ENCODE data around the gene MED13L. TPM values are rescaled to one million over a fixed set of nuclear protein-coding genes. Genes with fewer than 3 reads are reported as not detected.

The MED13L gene
- total and polyA plus RNA-seq, 3 donors from 2014 or later: 56.4 to 173 (median 133) TPM

DNA sequence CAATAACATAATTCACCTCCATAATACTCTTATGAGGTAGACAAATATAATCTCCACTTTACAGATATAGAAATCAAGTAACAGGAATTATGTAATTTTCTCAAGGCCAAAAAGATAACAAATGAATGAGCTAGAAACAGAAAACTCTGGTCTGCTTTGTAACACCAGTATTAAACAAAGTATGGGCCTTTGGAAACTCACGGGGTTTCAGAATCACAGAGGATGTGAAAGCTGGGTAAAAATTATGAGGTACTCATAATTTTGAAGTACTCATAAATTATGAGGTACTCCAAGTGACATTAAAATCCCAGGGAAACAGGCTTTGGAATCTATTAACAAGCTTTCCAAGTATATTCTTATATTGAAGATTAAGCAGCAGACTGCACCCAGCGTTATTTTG is 140.2 kb downstream of the MED13L start:
- Histone ChIP-seq H3K4me3 (no peak overlapping the region), H3K27ac (no peak overlapping the region), H3K4me1 (peaks cover 40% of the 10 kb centered on the region), H3K36me3 (ENCODE audit: low read depth, missing control alignments) (no peaks in the 10 kb centered on the region), H3K9me3 (no peaks in the 10 kb centered on the region), H3K27me3 (no peaks in the 10 kb centered on the region)
- intact Hi-C loops (cut with DNase I; ENCODE audit: low total_unique reads): no loop called here
- TF ChIP-seq, protein P1, sequence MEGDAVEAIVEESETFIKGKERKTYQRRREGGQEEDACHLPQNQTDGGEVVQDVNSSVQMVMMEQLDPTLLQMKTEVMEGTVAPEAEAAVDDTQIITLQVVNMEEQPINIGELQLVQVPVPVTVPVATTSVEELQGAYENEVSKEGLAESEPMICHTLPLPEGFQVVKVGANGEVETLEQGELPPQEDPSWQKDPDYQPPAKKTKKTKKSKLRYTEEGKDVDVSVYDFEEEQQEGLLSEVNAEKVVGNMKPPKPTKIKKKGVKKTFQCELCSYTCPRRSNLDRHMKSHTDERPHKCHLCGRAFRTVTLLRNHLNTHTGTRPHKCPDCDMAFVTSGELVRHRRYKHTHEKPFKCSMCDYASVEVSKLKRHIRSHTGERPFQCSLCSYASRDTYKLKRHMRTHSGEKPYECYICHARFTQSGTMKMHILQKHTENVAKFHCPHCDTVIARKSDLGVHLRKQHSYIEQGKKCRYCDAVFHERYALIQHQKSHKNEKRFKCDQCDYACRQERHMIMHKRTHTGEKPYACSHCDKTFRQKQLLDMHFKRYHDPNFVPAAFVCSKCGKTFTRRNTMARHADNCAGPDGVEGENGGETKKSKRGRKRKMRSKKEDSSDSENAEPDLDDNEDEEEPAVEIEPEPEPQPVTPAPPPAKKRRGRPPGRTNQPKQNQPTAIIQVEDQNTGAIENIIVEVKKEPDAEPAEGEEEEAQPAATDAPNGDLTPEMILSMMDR (IDR thresholded peaks at IDR 0.05): no peak
- TF ChIP-seq POLR2A (IDR thresholded peaks at IDR 0.05): no peak
- 33% methylated on average over 2 of the region's 2 CpGs for WGBS, 2 donors
- no peak for DNase-seq

DNA sequence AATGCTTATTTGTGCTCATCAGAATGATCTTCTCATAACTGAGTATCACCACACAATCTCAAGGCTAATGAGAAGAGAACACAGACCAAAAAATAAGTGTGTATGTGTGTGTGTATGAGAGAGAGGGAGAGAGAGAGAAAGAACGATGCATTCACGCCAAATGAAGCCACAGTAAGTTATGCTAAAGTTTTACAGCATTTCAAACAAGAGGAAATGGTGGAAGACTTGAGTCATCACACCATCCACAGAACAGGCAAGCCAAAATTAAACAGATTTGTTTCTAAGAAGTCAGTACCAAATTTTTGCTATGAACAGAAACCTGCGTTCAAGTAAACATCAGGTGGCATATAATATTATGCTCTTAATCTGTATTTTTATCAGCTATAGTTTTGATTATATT is 141.2 kb downstream of the MED13L start:
- 80 to 82% methylated on average over 3 of the region's 3 CpGs for WGBS, 2 donors
- intact Hi-C loops (cut with DNase I; ENCODE audit: low total_unique reads): no loop called here
- Histone ChIP-seq H3K9me3 (no peaks in the 10 kb centered on the region), H3K27me3 (no peaks in the 10 kb centered on the region), H3K36me3 (ENCODE audit: low read depth, missing control alignments) (no peaks in the 10 kb centered on the region), H3K27ac (no peak overlapping the region), H3K4me3 (no peak overlapping the region), H3K4me1 (peaks cover 40% of the 10 kb centered on the region)
- TF ChIP-seq POLR2A (IDR thresholded peaks at IDR 0.05): no peak
- TF ChIP-seq, protein P1 (IDR thresholded peaks at IDR 0.05): no peak
- DNase-seq: no peak

DNA sequence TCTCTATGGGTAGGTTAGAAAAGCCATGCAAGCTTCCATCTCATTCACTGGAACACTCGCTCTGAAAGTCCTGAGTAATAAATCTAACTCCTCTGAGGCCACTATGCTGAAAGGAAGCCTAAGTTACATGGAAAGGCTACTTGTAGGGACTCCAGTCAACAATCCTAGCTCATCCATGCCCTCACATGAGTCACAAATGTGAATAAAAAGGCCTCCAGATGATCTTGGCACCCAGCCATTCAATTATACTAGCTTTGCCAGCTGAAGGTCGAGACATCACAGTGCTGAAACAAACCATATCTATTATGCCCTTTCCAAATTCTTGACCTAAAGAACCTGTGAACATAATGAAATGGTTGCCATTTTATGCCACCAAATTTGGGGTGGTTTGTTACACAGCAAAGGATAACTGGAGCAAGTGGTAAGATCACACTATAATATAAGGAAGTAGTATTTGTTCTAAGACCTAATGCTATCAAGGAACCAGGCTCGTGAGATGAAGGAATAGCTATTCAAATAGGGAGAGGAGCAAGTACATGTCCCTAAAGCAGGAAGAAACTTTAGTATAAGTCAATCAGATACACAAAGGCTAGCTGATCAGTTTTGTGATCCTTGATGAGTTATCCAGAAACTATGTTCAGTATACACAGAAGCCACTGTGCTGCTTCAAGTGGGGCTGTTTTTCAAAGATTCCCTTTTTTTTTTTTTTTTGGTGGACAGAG is 142.1 kb downstream of the MED13L start:
- peaks cover 37% of the 10 kb centered on the region for H3K4me1 ChIP-seq

DNA sequence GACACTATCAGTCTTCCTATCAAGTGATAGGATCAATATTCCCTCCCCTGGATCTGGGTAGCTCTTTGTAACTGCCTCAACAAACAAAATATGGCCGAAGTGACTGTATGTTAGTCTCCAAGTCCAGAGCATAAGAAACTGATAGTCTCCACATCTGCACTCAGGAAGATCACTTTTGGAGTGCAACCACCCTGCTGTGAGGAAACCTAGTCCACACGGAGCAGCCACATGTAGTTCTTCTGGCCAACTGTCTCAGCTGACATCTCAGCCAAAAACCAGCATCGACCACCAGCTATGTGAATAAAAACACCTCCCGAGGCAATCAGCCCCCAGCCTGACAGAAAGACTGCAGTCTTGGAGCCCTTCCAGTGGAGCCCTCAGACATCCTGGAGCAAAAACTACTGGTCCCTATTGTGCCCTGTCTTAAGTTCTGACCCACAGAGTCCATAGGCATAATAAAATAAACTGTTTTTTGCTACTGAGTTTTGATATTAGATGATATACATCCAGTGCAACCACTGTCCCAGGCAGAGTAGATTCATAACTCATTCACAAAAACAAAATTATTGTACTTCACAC is 143.8 kb downstream of the MED13L start:
- intact Hi-C loops (cut with DNase I; ENCODE audit: low total_unique reads): no loop called here
- no peak for DNase-seq

More for the DNA sequence above, 142.1 kb downstream of the MED13L start:
- intact Hi-C loops (cut with DNase I; ENCODE audit: low total_unique reads): no loop called here
- H3K9me3 ChIP-seq: no peaks in the 10 kb centered on the region
- no peaks in the 10 kb centered on the region for H3K27me3 ChIP-seq
- H3K27ac ChIP-seq: no peak overlapping the region
- DNase-seq: no peak
- 70 to 75% methylated on average over 3 of the region's 3 CpGs for WGBS, 2 donors
- H3K36me3 ChIP-seq (ENCODE audit: low read depth, missing control alignments): no peaks in the 10 kb centered on the region
- TF ChIP-seq POLR2A (IDR thresholded peaks at IDR 0.05): no peak
- TF ChIP-seq, protein P1 (IDR thresholded peaks at IDR 0.05): no peak
- no peak overlapping the region for H3K4me3 ChIP-seq

More for the DNA sequence above, 143.8 kb downstream of the MED13L start:
- Histone ChIP-seq H3K27ac (no peak overlapping the region), H3K36me3 (ENCODE audit: low read depth, missing control alignments) (no peaks in the 10 kb centered on the region), H3K9me3 (no peaks in the 10 kb centered on the region), H3K27me3 (no peaks in the 10 kb centered on the region), H3K4me3 (no peak overlapping the region), H3K4me1 (peaks cover 26% of the 10 kb centered on the region)
- TF ChIP-seq, protein P1 (IDR thresholded peaks at IDR 0.05): no peak
- TF ChIP-seq POLR2A (IDR thresholded peaks at IDR 0.05): no peak
- 49 to 62% methylated on average over 3 to 4 of the region's 4 CpGs for WGBS, 2 donors

Measured in testis (tissue), 3 donors.